Stimulated activated CD4-positive, alpha-beta T cell treated with anti-CD3 and anti-CD28 coated beads, Interleukin-15, amount 100 ng/mL, for 48 hours (primary cell): ENCODE data around the gene DPP9.
A peak's percentile ranks its signal among the peaks of the same experiment; 100 is the strongest.
"Not testable (repeated sequence)": the region's sequence is repeated elsewhere in the genome, so short reads cannot be mapped to it uniquely, and the experiment has no call there.

Source experiments
- DNase-seq, 2 donors: peaks; one replicate each; pipeline ENCODE4 v3.0.0-alpha.2; 2020; ENCODE audit warnings: low read depth in 2 of 2

The DPP9 gene

GRCh38 chr19:4740092-4740491, 16.4 kb upstream of the DPP9 start:
- DNase-seq: no peak

- no peak for DNase-seq
Observed at GRCh38 chr19:4738734-4739133, 15.1 kb upstream of the DPP9 start.

GRCh38 chr19:4737955-4738600, 14.4 kb upstream of the DPP9 start:
- no peak for DNase-seq

GRCh38 chr19:4733755-4734345, 10.2 kb upstream of the DPP9 start:
- no peak for DNase-seq

- peak; percentile 34 to 44 for DNase-seq
Observed at GRCh38 chr19:4732680-4733114, 9.1 kb upstream of the DPP9 start.

- DNase-seq: peak; percentile 37 to 62
Observed at GRCh38 chr19:4730740-4731171, 7.1 kb upstream of the DPP9 start.

- DNase-seq: no peak
Observed at GRCh38 chr19:4728871-4729270, 5.2 kb upstream of the DPP9 start.

GRCh38 chr19:4722671-4723594, 709 bp downstream of the DPP9 start:
- DNase-seq: no peak

- no peak for DNase-seq
Observed at GRCh38 chr19:4721196-4721595, 2.4 kb downstream of the DPP9 start.

- no peak for DNase-seq
Observed at GRCh38 chr19:4720037-4720700, 3.5 kb downstream of the DPP9 start.

- DNase-seq: no peak
Observed at GRCh38 chr19:4719499-4719866, 4.2 kb downstream of the DPP9 start.

- no peak for DNase-seq
Observed at GRCh38 chr19:4717966-4718701, 5.5 kb downstream of the DPP9 start.

- DNase-seq: no peak
Observed at GRCh38 chr19:4717191-4717965, 6.3 kb downstream of the DPP9 start.

- DNase-seq: no peak
Observed at GRCh38 chr19:4715529-4716221, 8.0 kb downstream of the DPP9 start.

- not testable (repeated sequence) for DNase-seq
Observed at GRCh38 chr19:4715178-4715528, 8.5 kb downstream of the DPP9 start.

GRCh38 chr19:4714016-4714415, 9.6 kb downstream of the DPP9 start:
- no peak for DNase-seq

GRCh38 chr19:4713384-4713951, 10.2 kb downstream of the DPP9 start:
- DNase-seq: no peak

- no peak for DNase-seq
Observed at GRCh38 chr19:4712771-4713170, 10.9 kb downstream of the DPP9 start.

GRCh38 chr19:4711211-4711610, 12.4 kb downstream of the DPP9 start:
- DNase-seq: no peak

GRCh38 chr19:4710281-4710600, 13.4 kb downstream of the DPP9 start:
- no peak for DNase-seq
